Stimulated activated CD4-positive, alpha-beta T cell treated with anti-CD3 and anti-CD28 coated beads, Interleukin-15, amount 100 ng/mL, for 48 hours (primary cell): Measurements from ENCODE around the gene HUNK.
A peak's percentile ranks its signal among the peaks of the same experiment; 100 is the strongest.

Experiments
- DNase-seq, 2 donors: peaks; one replicate each; pipeline ENCODE4 v3.0.0-alpha.2; 2020; ENCODE audit warnings: low read depth in 2 of 2

The HUNK gene

GRCh38 chr21:31952828-31953227 lies 80.0 kb downstream of the HUNK start:
- DNase-seq = no peak

- DNase-seq = no peak
Observed at GRCh38 chr21:31957631-31958030, 84.8 kb downstream of the HUNK start.

GRCh38 chr21:31959881-31960280 lies 87.1 kb downstream of the HUNK start:
- no peak for DNase-seq

GRCh38 chr21:31961027-31961426 lies 88.2 kb downstream of the HUNK start:
- DNase-seq = no peak

- DNase-seq = no peak
Observed at GRCh38 chr21:31961704-31962103, 88.9 kb downstream of the HUNK start.

- no peak for DNase-seq
Observed at GRCh38 chr21:31964692-31965091, 91.9 kb downstream of the HUNK start.

- DNase-seq = no peak
Observed at GRCh38 chr21:31967334-31967733, 94.5 kb downstream of the HUNK start.

GRCh38 chr21:31972622-31973021 lies 99.8 kb downstream of the HUNK start:
- no peak for DNase-seq

GRCh38 chr21:31973402-31973944 lies 100.7 kb downstream of the HUNK start:
- DNase-seq = no peak

- peak in 1 of 2 donors; percentile 3 for DNase-seq
Observed at GRCh38 chr21:31974454-31974985, 101.7 kb downstream of the HUNK start.

- DNase-seq = no peak
Observed at GRCh38 chr21:31975491-31975890, 102.7 kb downstream of the HUNK start.

GRCh38 chr21:31977816-31978215 lies 105.0 kb downstream of the HUNK start:
- DNase-seq = no peak

GRCh38 chr21:31983120-31983519 lies 110.3 kb downstream of the HUNK start:
- no peak for DNase-seq

GRCh38 chr21:31983554-31983953 lies 110.7 kb downstream of the HUNK start:
- no peak for DNase-seq

GRCh38 chr21:31985398-31985797 lies 112.6 kb downstream of the HUNK start:
- DNase-seq = no peak

- DNase-seq = no peak
Observed at GRCh38 chr21:31986035-31986856, 113.4 kb downstream of the HUNK start.

GRCh38 chr21:31987696-31988095 lies 114.9 kb downstream of the HUNK start:
- no peak for DNase-seq

- no peak for DNase-seq
Observed at GRCh38 chr21:31988492-31989290, 115.9 kb downstream of the HUNK start.

GRCh38 chr21:31991356-31992331 lies 118.8 kb downstream of the HUNK start:
- no peak for DNase-seq

GRCh38 chr21:31992391-31992790 lies 119.6 kb downstream of the HUNK start:
- no peak for DNase-seq
